A549 (cell line): Measurements from ENCODE around the gene KCTD20.

Experiments used
- HEYL ChIP-seq: fragments of 250-450 bp; sonication (Bioruptor Pico); IDR thresholded peaks from 2 replicates; pipeline ENCODE4 v1.8.0; 2021; ENCODE audit warnings: mild to moderate bottlenecking, moderate library complexity
- TF ChIP-seq, protein P1 (sequence below): fragments of >200 bp; sonication (Bioruptor Twin); formaldehyde crosslinking; IDR thresholded peaks from 3 replicates; pipeline ENCODE4 v1.5.1; 2016

GRCh38 chr6:36399970-36400369, 42.8 kb upstream of the KCTD20 start:
- no peak for TF ChIP-seq HEYL (CRISPR knock-in tag)
- TF ChIP-seq, protein P1, sequence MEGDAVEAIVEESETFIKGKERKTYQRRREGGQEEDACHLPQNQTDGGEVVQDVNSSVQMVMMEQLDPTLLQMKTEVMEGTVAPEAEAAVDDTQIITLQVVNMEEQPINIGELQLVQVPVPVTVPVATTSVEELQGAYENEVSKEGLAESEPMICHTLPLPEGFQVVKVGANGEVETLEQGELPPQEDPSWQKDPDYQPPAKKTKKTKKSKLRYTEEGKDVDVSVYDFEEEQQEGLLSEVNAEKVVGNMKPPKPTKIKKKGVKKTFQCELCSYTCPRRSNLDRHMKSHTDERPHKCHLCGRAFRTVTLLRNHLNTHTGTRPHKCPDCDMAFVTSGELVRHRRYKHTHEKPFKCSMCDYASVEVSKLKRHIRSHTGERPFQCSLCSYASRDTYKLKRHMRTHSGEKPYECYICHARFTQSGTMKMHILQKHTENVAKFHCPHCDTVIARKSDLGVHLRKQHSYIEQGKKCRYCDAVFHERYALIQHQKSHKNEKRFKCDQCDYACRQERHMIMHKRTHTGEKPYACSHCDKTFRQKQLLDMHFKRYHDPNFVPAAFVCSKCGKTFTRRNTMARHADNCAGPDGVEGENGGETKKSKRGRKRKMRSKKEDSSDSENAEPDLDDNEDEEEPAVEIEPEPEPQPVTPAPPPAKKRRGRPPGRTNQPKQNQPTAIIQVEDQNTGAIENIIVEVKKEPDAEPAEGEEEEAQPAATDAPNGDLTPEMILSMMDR: no peak
